Keratinocyte (primary cell): ENCODE measurements around the gene TMEM151B. TPM values are rescaled to one million over a fixed set of nuclear protein-coding genes. Genes with fewer than 3 reads are reported as not detected.

Experiments used
- DNase-seq: peaks from one replicate; pipeline ENCODE4 v3.0.0-alpha.2; 2011; ENCODE audit warnings: low read depth, missing footprints, low spot score
- FAIRE-seq: peaks from 2 replicates; lab custom pipeline; 2011; peaks lifted over from hg19 to GRCh38; lab: Jason Lieb, UNC
- H2AFZ ChIP-seq: 2 replicates; pipeline ENCODE4 v1.6.0; 2012; ENCODE audit warnings: low read length, control low read depth, inconsistent platforms; ENCODE audit not compliant: control insufficient read depth
- H3K27ac ChIP-seq: 2 replicates; pipeline ENCODE4 v1.5.1; 2011; ENCODE audit warnings: low read length; ENCODE audit not compliant: control insufficient read depth, insufficient read depth
- H3K27me3 ChIP-seq: 3 replicates; pipeline ENCODE4 v1.6.0; 2011; ENCODE audit warnings: low read length; ENCODE audit not compliant: control insufficient read depth, insufficient read depth; ENCODE audit errors: extremely low read depth
- H3K36me3 ChIP-seq, 2 experiments: 2 replicates in 1 of 2; 3 replicates in 1 of 2; pipeline ENCODE4 v1.5.1; 2011; ENCODE audit warnings: low read length in 2 of 2, mild to moderate bottlenecking in 1 of 2; ENCODE audit not compliant: control insufficient read depth in 2 of 2, insufficient read depth in 2 of 2; ENCODE audit errors: extremely low read depth in 1 of 2
- H3K4me1 ChIP-seq: 3 replicates; pipeline ENCODE4 v1.5.1; 2011; ENCODE audit warnings: low read length; ENCODE audit not compliant: control insufficient read depth, insufficient read depth; ENCODE audit errors: extremely low read depth
- H3K4me2 ChIP-seq: 3 replicates; pipeline ENCODE4 v1.6.0; 2011; ENCODE audit warnings: low read depth, low read length; ENCODE audit not compliant: control insufficient read depth, insufficient read depth; ENCODE audit errors: extremely low read depth
- H3K4me3 ChIP-seq, 3 experiments: fragments of 200-600 bp in 1 of 3; sonication (generic) in 1 of 3; 2 replicates in 2 of 3; 3 replicates in 1 of 3; pipeline ENCODE4 v1.5.1; 2011 to 2016; ENCODE audit warnings: low read length in 3 of 3, mild to moderate bottlenecking in 3 of 3, control low read depth in 2 of 3, inconsistent platforms in 1 of 3, low read depth in 1 of 3, mixed read lengths in 1 of 3, mixed run types in 1 of 3, moderate library complexity in 1 of 3; ENCODE audit not compliant: control insufficient read depth in 2 of 3, insufficient read depth in 2 of 3; ENCODE audit errors: extremely low read depth in 1 of 3
- H3K79me2 ChIP-seq: 2 replicates; pipeline ENCODE4 v1.6.0; 2012; ENCODE audit warnings: low read length; ENCODE audit not compliant: control insufficient read depth, insufficient read depth
- H3K9ac ChIP-seq: 3 replicates; pipeline ENCODE4 v1.6.0; 2011; ENCODE audit warnings: low read length; ENCODE audit not compliant: control insufficient read depth, insufficient read depth; ENCODE audit errors: extremely low read depth
- H3K9me1 ChIP-seq: 3 replicates; pipeline ENCODE4 v1.6.0; 2011; ENCODE audit warnings: low read length; ENCODE audit not compliant: control insufficient read depth, insufficient read depth; ENCODE audit errors: extremely low read depth
- H3K9me3 ChIP-seq: 2 replicates; pipeline ENCODE4 v1.5.1; 2012; ENCODE audit warnings: low read depth, low read length; ENCODE audit not compliant: control insufficient read depth
- H4K20me1 ChIP-seq: 3 replicates; pipeline ENCODE4 v1.6.0; 2011; ENCODE audit warnings: low read length; ENCODE audit not compliant: control insufficient read depth, insufficient read depth; ENCODE audit errors: extremely low read depth
- CTCF ChIP-seq, 3 experiments: IDR thresholded peaks in 1 of 3; conservative IDR thresholded peaks in 1 of 3; optimal IDR thresholded peaks in 1 of 3; 2 replicates in 2 of 3; 3 replicates in 1 of 3; pipeline versions ENCODE3 to v1.5.1; 2011; ENCODE audit warnings: low read length in 3 of 3, mild to moderate bottlenecking in 3 of 3, moderate library complexity in 2 of 3, control low read depth in 1 of 3, inconsistent platforms in 1 of 3; ENCODE audit not compliant: insufficient read depth in 2 of 3; ENCODE audit errors: extremely low read depth in 1 of 3
- EZH2 ChIP-seq: IDR thresholded peaks from one replicate; pipeline ENCODE4 v1.6.1; 2012; ENCODE audit warnings: inconsistent platforms, mild to moderate bottlenecking, low read length, moderate library complexity
- dilution Hi-C: fragments of 300-500 bp; cut with MboI; formaldehyde crosslinking; loops from one replicate; pipeline ENCODE4 v1.7.0; 2020; ENCODE audit warnings: low sequenced_read_pairs; ENCODE audit not compliant: extremely low pct_ligation_motif_present
- polyA plus RNA-seq, 5 experiments: library from polyadenylated mRNA; depleted of rRNA in 3 of 5; stranded (reverse) in 3 of 5; stranded (forward) in 1 of 5; unstranded in 1 of 5; fragments of >200 nt; gene quantifications; 1 replicate in 1 of 5; 2 replicates in 3 of 5; 3 replicates in 1 of 5; pipeline versions ENCODE4 v1.2.1 to v1.2.3, GENCODE V29; 2011 to 2012; ENCODE audit warnings: missing spikeins in 2 of 5, low read depth in 1 of 5, low replicate concordance in 1 of 5

Gene TMEM151B
- polyA plus RNA-seq, 1 donor (not counting 4 experiments of a cell fraction or from before 2014, with no cell fraction given): not detected

DNA sequence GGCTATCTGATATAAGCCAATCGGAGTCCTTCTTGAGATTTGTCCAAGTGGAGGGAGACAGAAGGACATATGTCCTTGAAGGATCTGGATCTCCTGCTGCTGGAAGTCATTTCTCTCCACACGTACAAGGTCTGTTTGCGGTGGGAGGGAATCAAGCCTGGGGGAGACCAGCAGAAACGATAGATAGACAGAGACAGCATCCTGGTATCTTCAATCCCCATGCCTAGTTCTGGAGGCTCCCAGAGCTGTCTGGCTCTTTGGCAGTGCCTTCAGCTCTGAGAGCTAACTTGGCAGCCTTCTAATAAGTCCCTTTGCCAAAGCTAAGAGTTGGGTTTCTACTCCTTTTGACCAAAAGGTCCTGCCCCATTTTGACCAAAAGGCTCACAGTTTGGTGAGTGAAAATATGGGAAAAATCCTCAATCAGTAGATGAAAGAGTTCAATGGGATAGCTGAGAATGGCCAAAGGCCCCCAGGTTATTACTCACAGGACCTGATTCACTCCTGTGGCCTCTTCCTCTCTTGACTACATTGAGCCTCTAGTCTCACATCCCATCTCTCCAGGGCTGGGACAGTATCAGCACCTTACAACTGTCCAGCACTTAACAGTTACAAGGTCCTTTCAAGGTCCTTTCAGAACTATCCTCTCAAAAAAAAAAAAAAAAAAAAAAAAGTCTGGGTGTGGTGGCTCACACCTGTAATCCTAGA, 22.6 kb downstream of the TMEM151B start:
- FAIRE-seq: no peak
- dilution Hi-C loops: no loop called here

GRCh38 chr6:44294832-44295791, 24.9 kb downstream of the TMEM151B start:
- H3K4me1 ChIP-seq: peaks cover 7% of the 10 kb centered on the region
- TF ChIP-seq EZH2 (peak; percentile 21), CTCF (optimal IDR thresholded peaks at IDR 0.05 in 1 of 3, IDR thresholded peaks at IDR 0.05 in 1 of 3, conservative IDR thresholded peaks at IDR 0.05 in 1 of 3; ENCODE audit: extremely low read depth in 1 of 3, insufficient read depth in 2 of 3, low read length in 3 of 3) (no peak)
- peaks cover 54% of the 10 kb centered on the region for H3K27me3 ChIP-seq
- H3K9me1 ChIP-seq: no peaks in the 10 kb centered on the region
- H3K4me3 ChIP-seq: no peak overlapping the region
- no peak for DNase-seq
- no peaks in the 10 kb centered on the region for H3K79me2 ChIP-seq
- dilution Hi-C loops: no loop called here
- no peak for FAIRE-seq
- no peak overlapping the region for H2AFZ ChIP-seq
- H3K36me3 ChIP-seq: peaks cover under 1 to 3% of the 10 kb centered on the region in 2 experiments
- peaks cover 3% of the 10 kb centered on the region for H4K20me1 ChIP-seq
- H3K9ac ChIP-seq: no peak overlapping the region
- no peak overlapping the region for H3K27ac ChIP-seq
- H3K9me3 ChIP-seq: no peaks in the 10 kb centered on the region
- no peak overlapping the region for H3K4me2 ChIP-seq

More for the DNA sequence above, 22.6 kb downstream of the TMEM151B start:
- no peak for TF ChIP-seq EZH2
- no peak for TF ChIP-seq CTCF (optimal IDR thresholded peaks at IDR 0.05 in 1 of 3, IDR thresholded peaks at IDR 0.05 in 1 of 3, conservative IDR thresholded peaks at IDR 0.05 in 1 of 3; ENCODE audit: extremely low read depth in 1 of 3, insufficient read depth in 2 of 3, low read length in 3 of 3)
- H3K4me2 ChIP-seq: no peak overlapping the region
- H3K36me3 ChIP-seq: no peaks in the 10 kb centered on the region
- H3K27ac ChIP-seq: no peak overlapping the region
- H3K9me1 ChIP-seq: no peaks in the 10 kb centered on the region
- H3K9ac ChIP-seq: no peak overlapping the region
- H3K27me3 ChIP-seq: peaks cover 59% of the 10 kb centered on the region
- no peak overlapping the region for H3K4me3 ChIP-seq
- H3K79me2 ChIP-seq: no peaks in the 10 kb centered on the region
- H3K9me3 ChIP-seq: no peaks in the 10 kb centered on the region
- peaks cover 4% of the 10 kb centered on the region for H3K4me1 ChIP-seq
- H4K20me1 ChIP-seq: peaks cover 3% of the 10 kb centered on the region
- H2AFZ ChIP-seq: no peak overlapping the region
- DNase-seq: no peak
